Thymus (tissue), 11 donors: Measurements from ENCODE around the gene ASB6. TPM values are rescaled to one million over a fixed set of nuclear protein-coding genes. Genes with fewer than 3 reads are reported as not detected.
A peak's percentile ranks its signal among the peaks of the same experiment; 100 is the strongest.

ENCODE experiments used
- DNase-seq, 9 donors: peaks; one replicate each; pipeline ENCODE4 v3.0.0-alpha.2; 2013; ENCODE audit warnings: low spot score in 9 of 9, low read depth in 6 of 9, missing footprints in 1 of 9
- H3K27ac ChIP-seq, 2 donors: one replicate each; pipeline ENCODE4 v1.5.1; 2013; ENCODE audit warnings: control low read depth in 1 of 2, low read depth in 1 of 2, low read length in 1 of 2, mild to moderate bottlenecking in 1 of 2, moderate library complexity in 1 of 2
- H3K27me3 ChIP-seq, 2 donors: one replicate each; pipeline ENCODE4 v1.5.1; 2013; ENCODE audit warnings: low read length in 1 of 2; ENCODE audit not compliant: control insufficient read depth in 2 of 2, insufficient read depth in 1 of 2
- H3K36me3 ChIP-seq, 2 donors: one replicate each; pipeline ENCODE4 v1.5.1; 2013; ENCODE audit warnings: low read length in 1 of 2, mild to moderate bottlenecking in 1 of 2, moderate library complexity in 1 of 2; ENCODE audit not compliant: control insufficient read depth in 2 of 2, insufficient read depth in 2 of 2
- H3K4me1 ChIP-seq, 2 donors: one replicate each; pipeline ENCODE4 v1.5.1; 2013; ENCODE audit warnings: low read length in 2 of 2; ENCODE audit not compliant: control insufficient read depth in 2 of 2, insufficient read depth in 2 of 2
- H3K4me3 ChIP-seq, 2 donors: one replicate each; pipeline ENCODE4 v1.5.1; 2013; ENCODE audit warnings: low read length in 2 of 2, control low read depth in 1 of 2, mild to moderate bottlenecking in 1 of 2
- H3K9me3 ChIP-seq, 2 donors: one replicate each; pipeline ENCODE4 v1.5.1; 2013; ENCODE audit warnings: low read length in 1 of 2, mild to moderate bottlenecking in 1 of 2; ENCODE audit not compliant: control insufficient read depth in 2 of 2, insufficient read depth in 1 of 2
- WGBS: extraction: QIAGEN DNeasy Blood & Tissue Kit; methylation state at CpG from one replicate; pipeline ENCODE4 v1.1.7; 2013; 5-methylcytosine and 5-hydroxymethylcytosine counted together
- polyA plus RNA-seq: library from polyadenylated mRNA; stranded (reverse); fragments of 200-250 nt; gene quantifications from one replicate; pipeline ENCODE4 v1.2.3, GENCODE V29; 2013
- total RNA-seq: library from RNA; stranded (reverse); fragments of 120-200 nt; gene quantifications from one replicate; pipeline ENCODE4 v1.2.4, GENCODE V29; 2013
- donor health status: healthy.

Gene ASB6
- total and polyA plus RNA-seq, 2 donors = 8.8 to 20.5 TPM

DNA sequence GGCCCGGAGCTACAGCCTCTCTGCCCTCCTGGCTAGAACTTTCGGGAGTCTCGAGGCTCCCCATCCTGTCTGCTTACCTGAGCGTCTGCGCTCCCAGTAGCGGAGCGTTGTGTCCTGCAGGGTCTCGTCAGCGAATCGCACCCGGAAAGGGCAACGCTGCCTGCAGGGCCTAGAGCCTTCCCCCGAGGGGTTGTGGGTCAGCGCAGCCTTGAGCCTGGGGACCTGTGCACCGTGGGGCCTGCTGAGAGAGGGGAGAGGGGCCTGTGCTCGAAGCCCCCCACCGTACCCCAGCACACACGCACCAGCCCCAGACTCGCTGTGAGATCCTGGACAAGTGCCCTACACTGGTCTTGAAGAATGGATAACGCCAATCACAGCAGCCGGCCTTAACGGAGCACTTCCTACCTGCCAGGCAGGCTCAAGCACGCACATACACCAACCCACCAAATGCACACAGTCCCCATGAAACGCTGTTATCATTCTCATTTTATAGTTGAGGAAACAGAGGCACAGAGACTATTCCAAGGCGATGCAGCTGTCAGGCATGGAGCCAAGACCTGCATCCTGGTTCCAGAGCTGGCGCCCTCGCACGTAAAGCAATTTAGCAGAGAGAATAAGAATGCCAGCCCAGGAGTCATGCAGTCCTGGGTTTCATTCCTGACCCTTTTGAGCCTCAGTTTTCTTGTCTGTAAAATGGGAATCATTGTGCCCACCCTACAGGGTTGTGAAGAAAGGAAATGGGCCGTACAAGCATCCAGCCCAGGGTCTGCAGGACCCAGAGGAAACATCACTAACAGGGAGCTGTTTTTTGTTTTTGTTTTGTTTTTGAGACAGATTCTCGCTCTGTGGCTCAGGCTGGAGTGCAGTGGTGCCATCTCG, 26.3 kb downstream of the ASB6 start:
- Histone ChIP-seq H3K9me3 (peaks cover 2 to 5% of the 10 kb centered on the region in 2 donors), H3K4me1 (peaks cover 0 to 18% of the 10 kb centered on the region in 2 donors), H3K27ac (no peak overlapping the region), H3K27me3 (peaks cover 23 to 75% of the 10 kb centered on the region in 2 donors), H3K4me3 (no peak overlapping the region), H3K36me3 (no peaks in the 10 kb centered on the region)
- WGBS = 90% methylated on average over 31 of the region's 31 CpGs
- DNase-seq = no peak

- H3K27ac ChIP-seq = no peak overlapping the region
- no peak for DNase-seq
- H3K27me3 ChIP-seq = peaks cover 15 to 69% of the 10 kb centered on the region in 2 donors
- H3K4me1 ChIP-seq = peaks cover 0 to 16% of the 10 kb centered on the region in 2 donors
- WGBS = 97% methylated on average over 10 of the region's 10 CpGs
- no peak overlapping the region for H3K4me3 ChIP-seq
- H3K36me3 ChIP-seq = no peaks in the 10 kb centered on the region
- H3K9me3 ChIP-seq = peaks cover 2 to 5% of the 10 kb centered on the region in 2 donors
Measured at GRCh38 chr9:129614932-129615331, 27.0 kb downstream of the ASB6 start.

GRCh38 chr9:129613520-129614175, 28.3 kb downstream of the ASB6 start:
- H3K27me3 ChIP-seq = peaks cover 5 to 69% of the 10 kb centered on the region in 2 donors
- no peak for DNase-seq
- 76% methylated on average over 19 of the region's 19 CpGs for WGBS
- H3K36me3 ChIP-seq = no peaks in the 10 kb centered on the region
- peaks cover 0 to 16% of the 10 kb centered on the region in 2 donors for H3K4me1 ChIP-seq
- no peaks in the 10 kb centered on the region for H3K9me3 ChIP-seq
- no peak overlapping the region for H3K4me3 ChIP-seq
- no peak overlapping the region for H3K27ac ChIP-seq

DNA sequence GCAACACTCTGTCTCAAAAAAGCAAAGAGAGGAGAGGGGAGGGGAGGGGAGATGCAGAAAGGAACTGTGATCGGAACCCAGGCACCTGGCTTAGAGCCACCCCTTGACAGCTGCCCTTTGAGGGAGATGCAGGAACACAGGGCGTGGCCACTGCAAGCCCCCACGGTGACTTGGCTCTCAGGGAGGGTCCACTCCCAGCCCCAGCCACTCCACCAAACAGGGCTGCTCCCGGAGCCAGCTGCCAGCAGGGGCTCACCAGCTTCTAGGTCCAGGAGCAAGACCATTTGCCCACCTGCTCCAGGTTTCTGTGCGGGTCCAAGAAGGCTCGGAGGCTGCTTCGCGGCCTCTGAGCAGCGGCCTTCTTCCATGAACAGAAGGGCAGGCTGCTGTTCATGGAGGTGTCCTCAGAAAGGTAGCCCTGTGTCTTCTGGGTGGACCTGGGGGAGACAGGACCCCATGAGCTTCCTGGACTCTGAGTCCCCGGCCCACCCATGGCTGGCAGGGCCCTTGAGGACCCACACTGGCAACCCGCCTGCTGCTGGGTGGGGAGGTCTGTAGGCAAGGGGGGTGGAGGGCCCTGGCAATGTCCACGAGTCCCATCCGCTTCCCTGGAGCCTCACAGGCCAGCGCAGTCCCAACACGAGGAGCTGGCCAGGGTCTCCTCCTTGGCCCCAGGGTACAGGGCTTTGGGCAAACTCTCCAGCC, 29.0 kb downstream of the ASB6 start:
- H3K36me3 ChIP-seq = no peaks in the 10 kb centered on the region
- H3K27ac ChIP-seq = no peak overlapping the region
- no peaks in the 10 kb centered on the region for H3K9me3 ChIP-seq
- no peak for DNase-seq
- peaks cover 0 to 19% of the 10 kb centered on the region in 2 donors for H3K4me1 ChIP-seq
- WGBS = 90% methylated on average over 15 of the region's 15 CpGs
- H3K4me3 ChIP-seq = no peak overlapping the region
- peaks cover 2 to 68% of the 10 kb centered on the region in 2 donors for H3K27me3 ChIP-seq

GRCh38 chr9:129612123-129612522, 29.8 kb downstream of the ASB6 start:
- Histone ChIP-seq H3K4me1 (peaks cover 0 to 27% of the 10 kb centered on the region in 2 donors), H3K9me3 (no peaks in the 10 kb centered on the region), H3K27ac (no peak overlapping the region), H3K27me3 (peaks cover 0 to 66% of the 10 kb centered on the region in 2 donors), H3K4me3 (no peak overlapping the region), H3K36me3 (no peaks in the 10 kb centered on the region)
- DNase-seq = no peak
- 95% methylated on average over 7 of the region's 7 CpGs for WGBS

DNA sequence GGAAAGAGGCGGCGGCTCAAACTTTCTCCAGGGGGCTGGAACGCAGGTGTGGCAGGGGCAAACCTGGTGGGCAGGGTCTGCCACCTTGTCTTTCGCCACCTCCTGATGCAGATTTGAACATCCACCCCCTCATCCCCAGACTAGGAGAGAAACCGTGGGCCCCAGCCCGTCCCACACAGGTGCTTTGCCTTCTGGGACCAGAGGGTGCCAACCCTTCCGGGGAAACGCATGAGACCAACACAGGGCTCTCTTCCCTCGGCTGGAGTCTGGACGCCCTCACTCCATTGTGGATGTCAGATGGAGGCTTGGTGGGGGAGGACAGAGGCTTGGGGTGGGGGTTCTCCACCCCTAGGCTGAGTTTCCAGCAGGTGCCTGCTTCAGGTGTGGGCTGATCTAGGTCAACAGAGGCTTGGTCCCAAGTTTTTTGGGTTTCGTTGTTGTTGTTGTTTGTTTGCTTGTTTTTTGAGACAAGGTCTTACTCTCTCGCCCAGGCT, 30.6 kb downstream of the ASB6 start:
- no peak overlapping the region for H3K27ac ChIP-seq
- H3K27me3 ChIP-seq = peaks cover 0 to 62% of the 10 kb centered on the region in 2 donors
- no peaks in the 10 kb centered on the region for H3K36me3 ChIP-seq
- DNase-seq = no peak
- H3K4me1 ChIP-seq = peaks cover 0 to 33% of the 10 kb centered on the region in 2 donors
- H3K9me3 ChIP-seq = no peaks in the 10 kb centered on the region
- WGBS = 51% methylated on average over 12 of the region's 12 CpGs
- H3K4me3 ChIP-seq = no peak overlapping the region

GRCh38 chr9:129610473-129611306, 31.3 kb downstream of the ASB6 start:
- under 1% methylated on average over 66 of the region's 66 CpGs for WGBS
- Histone ChIP-seq H3K4me3 (peak overlapping the region; percentile 32 to 60), H3K36me3 (no peaks in the 10 kb centered on the region), H3K4me1 (peaks cover 0 to 35% of the 10 kb centered on the region in 2 donors), H3K27me3 (peaks cover 0 to 59% of the 10 kb centered on the region in 2 donors), H3K9me3 (peaks cover 0 to under 1% of the 10 kb centered on the region in 2 donors), H3K27ac (peak overlapping the region in 1 of 2 donors; percentile 70)
- DNase-seq = peak in 3 of 9 donors; percentile 75 to 81 (median 75)

DNA sequence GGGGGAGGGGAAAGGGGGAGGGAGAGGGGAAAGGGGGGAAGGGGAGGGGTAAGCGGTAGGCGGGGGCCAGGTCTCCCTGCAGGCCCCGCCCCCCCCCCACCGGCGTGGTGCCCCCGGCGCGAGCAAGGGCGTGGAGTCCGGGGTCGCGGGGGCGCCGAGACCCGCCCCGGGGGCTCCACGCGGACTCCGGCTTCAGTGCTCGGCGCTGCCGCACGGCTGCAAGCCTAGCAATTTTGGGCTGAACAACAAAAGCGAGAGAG, 31.8 kb downstream of the ASB6 start:
- H3K9me3 ChIP-seq = peaks cover 0 to 4% of the 10 kb centered on the region in 2 donors
- H3K36me3 ChIP-seq = no peaks in the 10 kb centered on the region
- no peak for DNase-seq
- peaks cover 0 to 35% of the 10 kb centered on the region in 2 donors for H3K4me1 ChIP-seq
- peak overlapping the region in 1 of 2 donors; percentile 70 for H3K27ac ChIP-seq
- 1% methylated on average over 24 of the region's 24 CpGs for WGBS
- peak overlapping the region; percentile 32 to 60 for H3K4me3 ChIP-seq
- peaks cover 0 to 54% of the 10 kb centered on the region in 2 donors for H3K27me3 ChIP-seq
